ENCODE measurements around the gene RANBP1.

DNA sequence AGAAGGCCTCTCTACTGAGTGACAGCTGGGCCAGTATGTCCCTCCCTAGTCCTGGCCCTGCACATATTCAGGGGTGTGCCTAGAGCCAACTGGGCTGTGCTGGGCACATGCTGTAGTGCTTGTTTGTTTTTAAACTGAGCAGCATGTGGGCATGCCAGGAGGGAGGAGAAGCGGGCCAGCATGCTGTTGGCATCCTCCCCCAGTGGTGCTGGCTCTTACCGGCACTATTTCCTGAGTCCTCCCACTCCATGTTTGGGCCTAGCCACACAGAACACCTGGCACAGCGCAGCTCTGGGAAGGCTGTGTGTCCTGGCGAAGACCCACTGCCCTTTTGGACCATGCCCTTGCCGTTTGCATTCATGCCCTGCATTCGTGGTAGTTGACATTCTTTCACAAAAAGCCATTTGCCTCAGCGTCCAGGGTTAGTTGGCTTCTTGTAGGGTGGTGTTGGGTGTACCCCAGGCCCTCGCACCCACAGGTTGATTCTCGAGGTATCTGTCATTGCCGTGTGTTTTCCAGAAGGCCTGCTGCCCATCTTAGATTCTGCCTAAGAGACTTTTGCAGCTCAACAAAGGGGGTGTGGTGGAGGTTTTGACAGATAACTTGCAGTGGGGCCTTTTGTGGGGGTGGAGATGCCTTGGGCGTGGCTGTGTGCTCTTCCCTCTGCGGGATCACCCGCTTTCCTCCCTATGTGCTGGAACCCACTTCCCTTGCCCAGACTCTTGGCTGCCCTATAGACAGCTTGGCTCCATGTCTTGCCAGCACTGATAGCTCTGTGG, 22.3 kb upstream of the RANBP1 start:
- no peak for TF ChIP-seq EZH2 (IDR thresholded peaks at IDR 0.05; ENCODE audit: low read depth)
- TF ChIP-seq, protein P1, sequence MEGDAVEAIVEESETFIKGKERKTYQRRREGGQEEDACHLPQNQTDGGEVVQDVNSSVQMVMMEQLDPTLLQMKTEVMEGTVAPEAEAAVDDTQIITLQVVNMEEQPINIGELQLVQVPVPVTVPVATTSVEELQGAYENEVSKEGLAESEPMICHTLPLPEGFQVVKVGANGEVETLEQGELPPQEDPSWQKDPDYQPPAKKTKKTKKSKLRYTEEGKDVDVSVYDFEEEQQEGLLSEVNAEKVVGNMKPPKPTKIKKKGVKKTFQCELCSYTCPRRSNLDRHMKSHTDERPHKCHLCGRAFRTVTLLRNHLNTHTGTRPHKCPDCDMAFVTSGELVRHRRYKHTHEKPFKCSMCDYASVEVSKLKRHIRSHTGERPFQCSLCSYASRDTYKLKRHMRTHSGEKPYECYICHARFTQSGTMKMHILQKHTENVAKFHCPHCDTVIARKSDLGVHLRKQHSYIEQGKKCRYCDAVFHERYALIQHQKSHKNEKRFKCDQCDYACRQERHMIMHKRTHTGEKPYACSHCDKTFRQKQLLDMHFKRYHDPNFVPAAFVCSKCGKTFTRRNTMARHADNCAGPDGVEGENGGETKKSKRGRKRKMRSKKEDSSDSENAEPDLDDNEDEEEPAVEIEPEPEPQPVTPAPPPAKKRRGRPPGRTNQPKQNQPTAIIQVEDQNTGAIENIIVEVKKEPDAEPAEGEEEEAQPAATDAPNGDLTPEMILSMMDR (conservative IDR thresholded peaks at IDR 0.05), result no peak
